HG02885 (cell line): ENCODE measurements around the gene RNF126.

Experiments
- ATAC-seq: cut with Tn5 transposase; IDR thresholded peaks from one replicate; pipeline ENCODE4 v1.9.1; 2021; ENCODE audit warnings: mild to moderate bottlenecking; ENCODE audit not compliant: unreplicated experiment, poor library complexity

RNF126 gene

GRCh38 chr19:648305-648704, 14.7 kb downstream of the RNF126 start:
- no peak for ATAC-seq

GRCh38 chr19:647566-648284, 15.3 kb downstream of the RNF126 start:
- no peak for ATAC-seq

DNA sequence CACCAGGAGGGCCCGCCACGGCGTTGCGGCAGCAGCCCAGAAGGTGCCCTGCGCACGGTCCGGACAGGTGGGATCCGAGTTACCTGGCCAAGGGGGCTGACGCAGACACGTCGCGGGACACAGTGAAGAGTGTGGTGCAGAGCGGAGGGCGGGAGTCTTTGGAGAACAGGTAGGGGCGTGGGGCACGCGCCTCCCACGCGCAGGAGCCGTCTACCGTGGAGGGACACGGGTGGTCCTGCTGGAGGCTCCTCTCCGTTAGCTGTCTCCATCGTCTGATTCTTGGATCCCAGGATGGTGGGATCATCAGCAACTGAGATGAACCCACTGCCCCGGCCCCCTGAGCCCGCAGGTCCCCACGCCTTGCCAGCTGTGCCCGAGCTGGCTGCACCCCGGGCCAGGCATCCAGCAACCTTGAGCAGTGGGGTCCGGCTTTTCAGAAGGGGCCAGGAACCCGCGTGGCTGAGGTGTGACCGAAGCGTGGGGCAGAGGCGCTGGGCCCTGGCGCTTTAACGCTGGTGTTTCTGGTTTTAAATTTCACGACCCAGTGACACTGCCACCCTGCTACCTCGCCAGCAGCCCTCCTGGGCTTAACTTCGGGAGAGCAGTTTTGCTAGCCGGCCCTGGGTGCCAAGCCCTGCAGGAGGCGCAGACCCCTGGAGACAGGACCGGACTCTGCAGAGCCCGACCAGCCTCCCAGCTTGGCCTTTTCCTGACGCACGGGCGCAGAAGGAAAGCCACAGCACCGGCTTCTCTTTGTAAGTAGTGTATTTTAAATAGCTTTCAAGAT, 16.0 kb downstream of the RNF126 start:
- ATAC-seq: no peak

- ATAC-seq: no peak
Observed at GRCh38 chr19:645912-646778, 16.9 kb downstream of the RNF126 start.

DNA sequence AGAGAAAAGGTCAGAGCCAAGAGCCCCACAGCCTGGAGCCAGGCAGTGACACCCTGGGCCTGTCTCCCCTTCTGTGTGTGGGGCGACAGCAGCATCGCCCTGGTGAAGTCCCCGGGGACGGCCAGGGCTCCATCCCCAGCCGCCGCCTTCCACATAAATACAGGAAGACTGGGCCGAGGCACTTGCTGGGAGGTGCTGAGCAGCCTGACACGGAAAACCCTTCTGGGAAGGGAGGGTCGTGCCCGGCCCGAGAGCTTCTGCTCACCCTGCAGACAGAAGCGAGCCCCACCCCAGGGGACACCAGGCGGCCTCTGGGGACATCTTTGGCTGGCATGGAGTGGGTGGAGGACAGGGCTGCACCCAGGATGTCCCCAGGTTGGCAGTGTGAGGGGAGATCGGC, 18.2 kb downstream of the RNF126 start:
- ATAC-seq: no peak

- ATAC-seq: no peak
Observed at GRCh38 chr19:644363-644762, 18.7 kb downstream of the RNF126 start.

- no peak for ATAC-seq
Observed at GRCh38 chr19:643736-644135, 19.3 kb downstream of the RNF126 start.

DNA sequence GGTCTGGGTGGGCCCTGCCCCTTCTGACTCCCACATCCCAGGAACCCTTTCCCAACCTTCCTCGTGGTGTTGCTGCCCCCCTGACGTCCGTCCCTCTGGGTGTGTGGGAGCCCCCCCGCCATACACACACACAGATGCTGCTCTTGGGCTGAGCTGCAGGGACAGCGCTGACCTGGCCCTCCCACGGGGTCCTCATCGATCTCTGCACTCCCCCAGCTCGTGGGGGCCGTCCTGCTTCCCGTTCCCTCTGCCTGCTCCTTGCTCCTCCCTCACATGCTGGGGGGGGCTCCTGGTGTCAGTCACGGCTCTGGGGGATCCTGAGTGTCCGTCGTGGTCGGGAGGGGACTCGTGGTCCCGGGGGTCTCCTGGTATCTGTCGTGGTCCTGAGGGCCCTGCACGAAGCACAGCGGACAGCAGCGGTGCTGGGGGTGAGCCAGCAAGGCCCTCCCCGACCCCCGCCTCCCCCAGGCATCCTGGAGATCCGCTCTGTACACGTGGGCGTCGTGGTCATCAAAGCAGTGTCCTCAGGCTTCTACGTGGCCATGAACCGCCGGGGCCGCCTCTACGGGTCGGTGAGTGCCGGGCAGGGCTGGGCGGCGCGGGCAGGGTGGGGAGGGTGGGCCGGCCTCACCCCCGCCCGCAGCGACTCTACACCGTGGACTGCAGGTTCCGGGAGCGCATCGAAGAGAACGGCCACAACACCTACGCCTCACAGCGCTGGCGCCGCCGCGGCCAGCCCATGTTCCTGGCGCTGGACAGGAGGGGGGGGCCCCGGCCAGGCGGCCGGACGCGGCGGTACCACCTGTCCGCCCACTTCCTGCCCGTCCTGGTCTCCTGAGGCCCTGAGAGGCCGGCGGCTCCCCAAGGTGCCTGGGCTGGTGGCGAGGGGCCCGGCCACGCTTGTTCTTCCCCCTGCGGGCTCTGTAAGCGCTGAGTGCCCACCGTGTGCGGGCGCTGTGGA, 20.0 kb downstream of the RNF126 start:
- ATAC-seq: no peak

DNA sequence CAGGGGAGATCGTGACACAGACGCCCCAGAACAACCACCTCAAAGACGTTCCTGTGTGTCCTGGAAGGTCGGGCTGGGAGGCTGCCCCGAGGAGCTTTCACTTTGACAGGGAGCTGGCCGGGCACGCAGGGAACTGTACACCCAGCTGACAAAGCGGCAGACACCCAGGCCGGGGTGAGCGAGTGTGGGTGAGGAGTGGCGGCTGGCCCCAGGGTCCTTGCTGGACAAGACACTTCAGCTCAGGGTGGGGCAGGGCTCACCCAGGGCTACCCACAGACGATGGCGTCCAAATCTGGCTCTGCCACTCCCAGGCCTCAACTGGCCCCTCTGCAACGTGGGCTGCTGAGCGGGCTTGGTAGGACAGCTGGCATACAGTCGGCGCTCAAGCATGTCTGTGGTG, 21.3 kb downstream of the RNF126 start:
- no peak for ATAC-seq

GRCh38 chr19:640606-641189, 22.3 kb downstream of the RNF126 start:
- no peak for ATAC-seq

DNA sequence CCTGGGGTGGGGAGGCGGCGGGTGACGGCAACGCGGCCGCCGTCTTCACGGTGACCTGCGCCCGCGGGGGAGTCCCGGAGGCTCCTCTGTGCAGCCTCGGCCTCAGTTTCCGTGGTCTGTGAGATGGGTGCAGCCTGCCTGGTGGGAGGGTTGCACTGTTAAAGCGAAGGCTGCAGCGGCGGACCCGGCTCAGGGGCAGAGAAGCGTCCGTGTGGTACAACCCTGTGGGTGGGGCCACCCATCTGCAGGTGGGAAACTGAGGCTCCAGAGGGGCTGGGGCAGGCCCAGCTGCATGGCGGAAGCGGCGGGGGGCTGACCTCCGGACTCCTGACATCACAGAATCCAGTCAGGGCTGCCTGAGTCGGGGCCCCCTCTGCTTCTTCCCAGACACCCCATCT, 22.9 kb downstream of the RNF126 start:
- peak; percentile 11 for ATAC-seq

DNA sequence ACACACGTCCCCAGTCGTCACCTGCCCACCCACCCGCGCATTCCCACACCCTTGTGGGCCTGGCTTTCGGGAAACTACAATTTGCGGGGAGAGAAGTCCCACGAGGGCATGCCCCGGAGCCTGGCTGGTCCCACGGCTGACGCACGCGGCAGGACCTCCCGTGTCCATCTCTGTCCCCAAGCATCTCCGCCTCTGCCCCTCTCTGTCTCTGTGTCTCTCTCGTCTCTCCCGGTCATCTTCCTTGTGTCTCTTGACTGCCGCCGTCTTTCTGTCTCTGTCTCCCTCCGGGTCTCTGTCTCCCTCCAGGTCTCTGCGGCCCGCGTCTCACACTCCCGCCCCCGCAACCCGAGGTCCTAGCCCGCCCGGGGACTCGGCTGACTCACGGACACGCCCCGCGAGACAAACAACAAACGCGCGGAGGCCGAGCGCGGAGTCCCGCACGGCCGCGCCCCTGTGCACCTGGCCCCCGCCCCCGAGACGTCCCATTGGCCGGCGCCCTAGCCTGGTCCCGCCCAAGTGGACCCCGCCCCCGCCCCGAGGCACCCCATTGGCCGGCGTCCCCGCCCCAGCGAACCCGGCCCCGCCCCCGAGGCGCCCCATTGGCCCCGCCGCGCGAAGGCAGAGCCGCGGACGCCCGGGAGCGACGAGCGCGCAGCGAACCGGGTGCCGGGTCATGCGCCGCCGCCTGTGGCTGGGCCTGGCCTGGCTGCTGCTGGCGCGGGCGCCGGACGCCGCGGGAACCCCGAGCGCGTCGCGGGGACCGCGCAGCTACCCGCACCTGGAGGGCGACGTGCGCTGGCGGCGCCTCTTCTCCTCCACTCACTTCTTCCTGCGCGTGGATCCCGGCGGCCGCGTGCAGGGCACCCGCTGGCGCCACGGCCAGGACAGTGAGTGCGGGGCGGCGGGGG, 23.5 kb downstream of the RNF126 start, which contains the start of gene FGF22:
Gene FGF22 (plus strand): TSS at position 627 of the 908 bp plus-strand sequence. CDS start 47 bp downstream, at position 674.
- ATAC-seq: peak; percentile 66

DNA sequence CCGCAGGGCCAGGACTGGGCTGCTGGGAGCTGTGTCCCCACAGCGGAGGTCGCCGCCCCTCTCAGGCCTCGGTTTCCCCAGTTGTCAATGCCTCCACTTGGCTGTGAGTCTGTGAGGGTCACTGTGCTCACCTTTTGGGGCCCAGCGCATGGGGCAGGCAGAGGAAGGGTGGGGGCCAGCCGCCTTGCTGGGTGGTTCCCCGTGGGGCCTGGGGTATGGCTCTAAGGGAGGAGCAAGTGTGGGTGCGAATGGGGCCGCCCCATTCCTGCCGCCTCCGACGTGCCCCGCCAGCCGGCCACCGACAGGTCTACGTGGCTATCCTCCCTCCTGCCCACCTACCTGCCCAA, 24.1 kb downstream of the RNF126 start:
- no peak for ATAC-seq

- ATAC-seq: no peak
Observed at GRCh38 chr19:634975-635652, 27.9 kb downstream of the RNF126 start.

- ATAC-seq: no peak
Observed at GRCh38 chr19:633786-634639, 29.0 kb downstream of the RNF126 start.

DNA sequence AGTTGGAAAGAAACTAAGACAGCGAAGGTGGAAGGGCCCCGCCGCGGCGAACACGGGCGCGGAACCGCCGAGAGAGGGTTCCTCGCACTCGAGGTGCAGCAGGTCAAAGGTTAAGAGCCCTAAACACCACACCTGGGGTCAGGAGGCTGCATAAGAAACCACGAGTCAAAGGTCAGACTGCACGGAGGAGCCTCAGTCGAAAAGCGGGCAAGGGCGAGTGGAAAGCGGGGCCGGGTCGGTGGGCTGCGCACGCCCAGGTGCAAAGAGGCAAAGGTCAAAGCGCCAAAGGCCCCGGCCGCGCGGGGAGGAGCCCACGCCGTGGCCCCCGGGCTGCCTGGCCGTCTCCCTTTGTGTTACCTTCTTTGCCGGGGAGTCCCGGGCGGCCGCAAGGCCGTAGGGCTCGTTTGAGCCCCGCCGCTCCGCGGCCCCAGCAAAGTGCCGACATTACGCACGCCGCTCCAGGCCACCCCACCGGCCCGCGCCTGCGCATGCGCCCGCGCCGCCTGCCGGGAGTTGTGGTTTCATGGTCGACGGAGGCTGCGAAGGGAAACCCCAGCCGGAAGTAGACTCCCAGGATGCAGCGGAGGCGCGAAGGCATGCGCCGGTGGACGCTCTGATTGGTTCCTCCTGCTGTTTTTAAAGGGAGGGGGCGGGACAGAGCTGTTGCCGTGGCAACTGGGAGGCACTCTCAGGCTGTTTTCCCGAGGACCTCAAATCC, 29.8 kb downstream of the RNF126 start, which contains the start of gene POLRMT:
Gene POLRMT (minus strand): TSS at position 470 of the 718 bp plus-strand sequence. CDS start 25 bp downstream, at position 445.
- peak; percentile 92 for ATAC-seq
